HG03095 (cell line): ENCODE results near the gene USP3.
"Not testable (repeated sequence)": the region's sequence is repeated elsewhere in the genome, so short reads cannot be mapped to it uniquely, and the experiment has no call there.

Experiments
- ATAC-seq: cut with Tn5 transposase; IDR thresholded peaks from one replicate; pipeline ENCODE4 v1.9.1; 2021; ENCODE audit warnings: moderate library complexity; ENCODE audit not compliant: unreplicated experiment

USP3 gene

GRCh38 chr15:63604281-63604680, 99.9 kb downstream of the USP3 start:
- ATAC-seq, result no peak

DNA sequence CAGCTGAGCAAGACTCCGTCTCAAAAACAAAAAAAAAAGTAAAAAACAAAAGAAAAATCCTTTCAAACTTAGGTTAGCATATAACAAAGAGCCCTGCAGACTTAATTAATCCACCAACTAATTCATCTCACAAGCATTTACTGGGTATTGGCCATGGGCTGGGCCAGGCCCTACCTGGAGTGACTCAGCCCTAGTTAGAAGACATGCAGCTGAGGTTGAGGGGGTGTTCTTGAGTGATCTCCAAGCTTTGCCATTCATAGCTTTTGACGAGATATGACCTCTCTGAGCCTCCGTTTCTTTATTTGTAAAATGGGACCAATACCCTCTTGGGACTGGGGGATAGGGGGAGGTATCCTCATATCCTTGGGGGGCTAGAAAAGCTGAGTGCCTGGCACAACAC, 100.6 kb downstream of the USP3 start:
- ATAC-seq, result no peak

DNA sequence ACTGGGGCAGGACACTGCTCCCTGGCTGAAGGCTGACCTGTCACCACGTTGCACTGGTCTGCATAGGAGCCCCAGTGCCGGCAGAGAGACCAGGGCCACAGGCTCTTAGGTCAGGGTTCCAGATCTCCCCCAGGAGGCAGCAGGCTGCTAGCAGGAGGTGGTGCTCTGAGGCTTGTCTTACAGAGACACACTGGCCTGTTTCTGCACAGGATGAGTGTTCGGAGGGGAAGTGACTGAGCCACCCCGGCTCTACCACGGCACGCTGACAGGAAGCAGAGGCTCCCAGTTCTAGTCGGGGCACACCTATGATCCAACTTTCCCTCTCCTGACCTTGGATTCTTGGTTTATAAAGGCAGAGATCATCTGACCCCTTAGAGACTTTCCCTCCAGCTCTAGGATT, 101.4 kb downstream of the USP3 start:
- ATAC-seq, result no peak

DNA sequence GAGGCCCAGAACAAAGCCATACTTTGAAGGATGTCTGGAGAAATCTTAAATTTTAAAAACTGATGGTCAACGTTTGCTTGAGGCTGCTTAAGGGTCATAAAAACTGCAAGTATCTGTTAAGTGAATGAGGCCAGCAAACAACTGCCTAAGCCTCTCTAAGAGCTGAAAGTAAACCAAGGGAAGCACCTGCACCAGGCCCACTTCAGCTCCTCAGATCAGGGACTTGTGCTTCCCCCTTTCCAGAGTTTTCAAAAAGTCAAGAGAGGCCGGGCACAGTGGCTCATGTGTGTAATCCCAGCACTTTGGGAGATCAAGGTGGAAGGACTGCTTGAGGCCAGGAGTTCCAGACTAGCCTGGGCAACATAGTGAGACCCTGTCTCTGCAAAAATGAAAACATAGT, 101.9 kb downstream of the USP3 start:
- no peak for ATAC-seq

DNA sequence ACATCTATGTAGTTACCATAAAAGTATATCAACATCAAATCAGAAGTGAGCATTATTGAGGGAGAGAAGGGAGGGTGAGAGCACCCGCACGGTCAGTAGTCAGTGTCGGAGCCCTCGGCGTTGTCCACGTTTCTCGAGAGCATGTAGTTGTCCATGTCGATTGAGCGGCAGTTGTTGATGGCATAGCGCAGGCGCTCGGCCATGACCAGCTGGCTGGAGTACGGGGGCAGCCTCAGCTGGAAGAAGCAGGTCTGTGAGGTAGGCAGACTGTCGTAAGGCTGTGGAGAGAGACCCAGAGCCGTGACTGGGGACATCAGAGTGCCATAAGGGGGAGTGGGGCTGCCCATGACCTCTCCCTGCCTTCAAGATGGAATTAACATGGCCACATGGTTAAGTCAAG, 104.6 kb downstream of the USP3 start:
- ATAC-seq, result no peak

DNA sequence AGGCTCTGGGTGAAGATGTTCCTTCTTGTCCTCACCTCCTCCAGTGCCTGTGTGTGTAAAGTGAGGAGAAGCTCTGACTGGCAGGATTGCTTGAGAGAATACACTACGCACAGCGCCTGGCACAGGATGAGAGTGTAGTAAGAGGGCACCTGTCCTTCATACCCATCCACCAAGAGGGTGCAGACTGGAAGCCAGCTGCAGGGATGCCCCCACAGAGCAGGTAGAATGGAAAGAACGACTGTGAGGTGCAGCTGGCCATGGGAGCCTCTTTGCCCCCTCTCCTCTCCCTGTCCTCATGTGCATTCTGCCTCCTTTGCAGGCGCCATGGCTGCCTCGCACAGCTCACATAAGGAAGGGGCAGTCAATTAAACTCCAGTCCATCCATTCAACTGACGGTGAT, 105.1 kb downstream of the USP3 start:
- no peak for ATAC-seq

DNA sequence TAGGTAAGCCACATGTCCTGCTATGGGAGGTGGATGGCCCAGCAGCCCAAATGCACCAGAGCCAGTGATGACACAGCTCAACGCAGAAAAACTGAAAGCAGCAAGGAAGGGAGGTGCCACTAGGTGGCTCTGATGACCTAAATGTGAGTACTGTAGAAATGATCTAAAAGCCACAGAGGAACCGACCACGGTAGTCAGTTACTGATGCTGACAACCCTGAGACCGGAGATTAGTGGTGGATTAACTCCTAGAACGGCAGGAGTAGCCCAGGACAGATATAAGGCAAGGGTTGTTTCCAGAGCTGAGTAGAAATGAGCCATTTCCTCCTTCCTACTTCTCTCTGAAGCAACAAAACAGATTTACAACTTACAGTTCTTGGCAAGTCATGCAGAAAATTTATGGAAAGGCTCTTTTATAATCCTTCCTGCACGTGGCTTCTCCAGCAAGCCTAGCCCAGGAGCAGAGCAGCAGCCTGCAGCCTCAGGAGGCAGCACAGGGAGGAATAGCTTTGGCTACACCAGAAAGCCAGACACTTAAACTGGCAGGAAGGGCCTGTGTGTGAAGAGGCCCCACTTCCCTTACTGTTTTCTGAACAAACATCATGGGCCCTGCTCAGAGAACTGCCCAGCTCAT, 105.9 kb downstream of the USP3 start:
- ATAC-seq, result peak; percentile 71

DNA sequence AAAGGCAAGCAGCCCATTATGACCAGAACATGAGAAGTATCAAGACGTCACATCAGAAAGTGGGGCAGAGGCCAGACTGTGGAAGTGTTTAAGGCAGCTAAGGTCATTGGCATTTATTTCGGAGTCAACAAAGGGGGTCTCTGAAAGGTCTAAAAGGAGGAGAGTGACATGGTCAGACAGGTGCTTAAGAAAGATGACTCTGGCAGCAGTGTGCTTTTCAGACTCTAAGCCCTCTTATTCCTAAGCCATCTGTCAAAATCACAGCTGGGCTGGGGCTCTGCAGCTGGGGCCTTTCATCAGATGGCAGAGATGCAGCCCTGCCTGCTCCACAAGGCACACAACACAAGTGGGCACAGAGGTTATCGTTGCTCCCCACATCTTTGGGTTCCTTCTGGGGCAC, 106.8 kb downstream of the USP3 start:
- no peak for ATAC-seq

- ATAC-seq, result no peak
Measured at GRCh38 chr15:63612300-63612699, 107.9 kb downstream of the USP3 start.

DNA sequence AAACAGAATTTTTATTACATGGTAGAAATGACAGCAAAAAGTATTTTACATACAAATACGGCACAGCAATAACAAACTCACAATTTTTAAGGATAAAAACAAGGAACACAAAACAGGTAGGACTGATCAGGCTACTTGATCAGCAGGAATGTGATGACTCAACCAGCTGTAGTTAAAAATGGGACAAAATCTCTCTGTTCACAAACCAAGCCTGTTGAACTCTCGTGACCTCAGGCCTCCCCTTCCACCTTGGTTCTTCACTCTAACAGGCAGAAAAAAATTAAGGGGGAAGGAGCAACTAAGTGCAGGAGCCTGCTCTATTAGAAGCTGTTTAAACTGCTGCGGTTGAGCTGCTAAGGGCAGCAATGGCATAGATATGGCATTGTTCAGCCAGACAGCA, 111.5 kb downstream of the USP3 start:
- ATAC-seq, result no peak

DNA sequence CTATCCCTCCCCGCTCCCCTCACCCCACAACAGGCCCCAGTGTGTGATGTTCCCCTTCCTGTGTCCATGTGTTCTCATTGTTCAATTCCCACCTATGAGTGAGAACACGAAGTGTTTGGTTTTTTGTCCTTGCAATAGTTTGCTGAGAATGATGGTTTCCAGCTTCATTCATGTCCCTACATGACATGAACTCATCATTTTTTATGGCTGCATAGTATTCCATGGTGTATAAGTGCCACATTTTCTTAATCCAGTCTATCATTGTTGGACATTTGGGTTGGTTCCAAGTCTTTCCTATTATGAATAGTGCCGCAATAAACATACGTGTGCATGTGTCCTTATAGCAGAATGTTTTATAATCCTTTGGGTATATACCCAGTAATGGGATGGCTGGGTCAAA, 112.8 kb downstream of the USP3 start:
- ATAC-seq, result not testable (repeated sequence)

DNA sequence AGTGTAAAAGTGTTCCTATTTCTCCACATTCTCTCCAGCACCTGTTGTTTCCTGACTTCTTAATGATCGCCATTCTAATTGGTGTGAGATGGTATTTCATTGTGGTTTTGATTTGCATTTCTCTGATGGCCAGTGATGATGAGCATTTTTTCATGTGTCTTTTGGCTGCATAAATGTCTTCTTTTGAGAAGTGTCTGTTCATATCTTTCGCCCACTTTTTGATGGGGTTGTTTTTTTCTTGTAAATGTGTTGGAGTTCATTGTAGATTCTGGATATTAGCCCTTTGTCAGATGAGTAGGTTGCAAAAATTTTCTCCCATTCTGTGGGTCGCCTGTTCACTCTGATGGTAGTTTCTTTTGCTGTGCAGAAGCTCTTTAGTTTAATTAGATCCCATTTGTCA, 113.2 kb downstream of the USP3 start:
- ATAC-seq, result not testable (repeated sequence)

GRCh38 chr15:63620760-63621159, 116.4 kb downstream of the USP3 start:
- not testable (repeated sequence) for ATAC-seq

DNA sequence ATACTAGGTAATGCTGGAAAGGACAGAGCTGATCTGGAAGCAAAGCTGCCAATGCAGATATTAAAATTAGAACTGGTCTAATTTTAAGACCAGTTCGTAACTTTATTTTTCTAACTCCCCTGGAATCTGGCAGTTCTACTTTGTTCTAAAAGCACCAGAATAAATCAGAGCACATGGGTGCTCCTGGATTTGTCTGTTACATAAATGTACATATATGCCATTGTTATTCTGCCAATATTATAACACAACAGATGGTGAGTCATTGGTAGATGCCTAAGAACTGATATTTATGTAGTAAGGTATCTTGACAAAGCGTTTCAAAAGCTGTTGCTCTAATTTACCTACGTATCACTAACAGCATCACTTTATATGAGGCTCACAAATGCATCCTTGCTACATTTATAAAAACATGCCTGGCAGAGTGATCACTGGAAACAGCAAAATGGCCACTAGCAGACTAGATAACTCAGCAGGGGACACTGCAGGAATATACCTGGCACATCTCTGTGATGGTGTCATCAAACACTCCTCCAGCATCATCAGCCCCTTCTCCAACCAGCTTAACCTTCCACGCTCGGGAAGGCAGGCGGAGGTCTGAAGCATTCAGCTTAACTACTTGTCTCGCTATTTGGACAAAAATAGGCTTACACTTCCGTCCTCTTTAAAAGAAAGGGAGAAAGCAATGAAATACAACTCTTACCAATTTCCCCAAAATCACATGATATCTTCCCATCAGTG, 119.0 kb downstream of the USP3 start:
- ATAC-seq, result no peak

- ATAC-seq, result no peak
Measured at GRCh38 chr15:63626955-63627354, 122.6 kb downstream of the USP3 start.

- no peak for ATAC-seq
Measured at GRCh38 chr15:63628123-63628822, 123.9 kb downstream of the USP3 start.

- no peak for ATAC-seq
Measured at GRCh38 chr15:63630036-63630751, 125.8 kb downstream of the USP3 start.

- ATAC-seq, result no peak
Measured at GRCh38 chr15:63633312-63633711, 128.9 kb downstream of the USP3 start.

DNA sequence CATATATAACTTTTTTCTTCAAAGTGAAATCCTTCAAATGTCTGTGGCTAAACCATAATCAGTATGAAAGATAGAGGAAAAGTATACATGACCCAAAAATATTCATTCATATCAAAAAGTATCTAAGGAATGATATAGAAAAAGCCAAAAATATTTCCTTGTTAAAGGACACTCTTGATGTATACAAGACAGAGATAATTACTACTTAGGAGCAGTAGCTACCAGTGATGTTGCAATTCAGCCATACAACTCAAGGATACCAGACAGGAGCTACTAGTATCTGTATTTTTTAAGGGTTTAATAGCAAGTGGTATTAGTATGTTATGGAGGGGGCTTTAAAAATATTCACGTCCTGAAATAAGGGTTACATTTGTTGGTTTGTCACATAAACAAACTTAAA, 129.8 kb downstream of the USP3 start:
- ATAC-seq, result no peak

GRCh38 chr15:63636518-63637061, 132.2 kb downstream of the USP3 start:
- ATAC-seq, result no peak

DNA sequence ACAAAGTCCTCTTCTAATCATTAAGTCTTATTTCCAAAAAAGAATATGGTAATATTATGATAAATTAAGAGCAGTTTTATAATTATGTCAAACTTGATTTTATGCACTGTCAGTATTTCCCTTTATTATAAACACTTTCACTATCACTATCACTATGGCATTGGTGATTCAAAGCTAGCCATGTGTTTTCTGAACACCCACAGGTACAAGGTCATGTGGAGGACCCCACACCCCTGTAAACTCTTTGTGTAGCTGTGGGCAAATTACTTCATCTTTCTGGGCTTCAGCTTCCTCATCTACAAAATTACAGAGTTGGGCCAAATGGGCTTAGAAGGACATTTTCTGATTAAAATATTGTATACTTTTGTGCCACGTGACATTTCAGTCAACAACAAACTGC, 134.4 kb downstream of the USP3 start:
- no peak for ATAC-seq
